ENCODE results near the gene MKI67.
A peak's percentile ranks its signal among the peaks of the same experiment; 100 is the strongest.

Gene MKI67

DNA sequence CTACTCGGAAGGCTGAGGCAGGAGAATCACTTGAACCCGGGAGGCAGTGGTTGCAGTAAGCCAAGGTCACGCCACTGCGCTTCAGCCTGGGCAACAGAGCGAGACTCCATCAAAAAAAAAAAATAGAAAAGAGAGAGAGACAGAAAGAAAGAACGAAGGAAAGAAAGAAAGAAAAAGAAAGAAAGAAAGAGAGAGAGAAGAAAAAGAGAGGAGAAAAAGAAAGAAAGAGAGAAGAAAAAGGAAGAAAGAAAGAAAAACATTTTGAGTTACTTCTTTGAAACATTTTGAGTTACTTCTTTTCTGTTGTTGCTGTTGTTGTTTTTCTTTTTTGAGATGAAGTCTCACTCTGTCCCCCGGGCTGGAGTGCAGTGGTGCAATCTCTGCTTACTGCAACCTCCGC lies 2.4 kb upstream of the MKI67 start:
- no peak overlapping the region for H3K4me3 ChIP-seq (ENCODE audit: low read length)
- TF ChIP-seq, protein P1, sequence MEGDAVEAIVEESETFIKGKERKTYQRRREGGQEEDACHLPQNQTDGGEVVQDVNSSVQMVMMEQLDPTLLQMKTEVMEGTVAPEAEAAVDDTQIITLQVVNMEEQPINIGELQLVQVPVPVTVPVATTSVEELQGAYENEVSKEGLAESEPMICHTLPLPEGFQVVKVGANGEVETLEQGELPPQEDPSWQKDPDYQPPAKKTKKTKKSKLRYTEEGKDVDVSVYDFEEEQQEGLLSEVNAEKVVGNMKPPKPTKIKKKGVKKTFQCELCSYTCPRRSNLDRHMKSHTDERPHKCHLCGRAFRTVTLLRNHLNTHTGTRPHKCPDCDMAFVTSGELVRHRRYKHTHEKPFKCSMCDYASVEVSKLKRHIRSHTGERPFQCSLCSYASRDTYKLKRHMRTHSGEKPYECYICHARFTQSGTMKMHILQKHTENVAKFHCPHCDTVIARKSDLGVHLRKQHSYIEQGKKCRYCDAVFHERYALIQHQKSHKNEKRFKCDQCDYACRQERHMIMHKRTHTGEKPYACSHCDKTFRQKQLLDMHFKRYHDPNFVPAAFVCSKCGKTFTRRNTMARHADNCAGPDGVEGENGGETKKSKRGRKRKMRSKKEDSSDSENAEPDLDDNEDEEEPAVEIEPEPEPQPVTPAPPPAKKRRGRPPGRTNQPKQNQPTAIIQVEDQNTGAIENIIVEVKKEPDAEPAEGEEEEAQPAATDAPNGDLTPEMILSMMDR (conservative IDR thresholded peaks at IDR 0.05; ENCODE audit: low read depth, low read length), result no peak
- no peak for DNase-seq (ENCODE audit: low read depth)

DNA sequence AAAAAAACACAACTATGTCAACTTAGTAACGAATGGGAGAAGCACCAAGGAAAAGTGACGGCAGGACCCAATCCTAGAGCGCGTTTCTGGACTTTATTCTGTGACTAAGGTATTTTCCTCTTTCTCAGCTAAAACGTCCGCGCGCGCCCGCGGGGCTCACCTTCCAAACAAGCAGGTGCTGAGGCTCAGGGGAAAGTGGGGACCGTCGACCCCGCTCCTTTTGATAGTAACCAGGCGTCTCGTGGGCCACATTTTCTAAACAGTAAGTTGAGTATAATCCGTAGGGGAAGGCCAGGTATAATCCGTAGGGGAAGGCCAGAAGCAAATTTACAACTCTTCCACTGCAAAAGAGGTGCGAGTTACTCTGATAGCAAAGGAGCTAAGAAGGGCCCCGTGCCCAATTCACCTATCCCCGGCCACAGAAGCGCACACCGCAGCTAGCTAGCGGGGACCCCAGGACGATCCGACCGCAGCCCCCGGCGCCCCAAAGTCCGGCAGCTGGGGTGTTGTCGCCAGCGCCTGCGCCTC lies 743 bp downstream of the MKI67 start:
- peak overlapping the region; percentile 81 for H3K4me3 ChIP-seq (ENCODE audit: low read length)
- DNase-seq (ENCODE audit: low read depth), result no peak
- TF ChIP-seq, protein P1 (conservative IDR thresholded peaks at IDR 0.05; ENCODE audit: low read depth, low read length), result no peak

DNA sequence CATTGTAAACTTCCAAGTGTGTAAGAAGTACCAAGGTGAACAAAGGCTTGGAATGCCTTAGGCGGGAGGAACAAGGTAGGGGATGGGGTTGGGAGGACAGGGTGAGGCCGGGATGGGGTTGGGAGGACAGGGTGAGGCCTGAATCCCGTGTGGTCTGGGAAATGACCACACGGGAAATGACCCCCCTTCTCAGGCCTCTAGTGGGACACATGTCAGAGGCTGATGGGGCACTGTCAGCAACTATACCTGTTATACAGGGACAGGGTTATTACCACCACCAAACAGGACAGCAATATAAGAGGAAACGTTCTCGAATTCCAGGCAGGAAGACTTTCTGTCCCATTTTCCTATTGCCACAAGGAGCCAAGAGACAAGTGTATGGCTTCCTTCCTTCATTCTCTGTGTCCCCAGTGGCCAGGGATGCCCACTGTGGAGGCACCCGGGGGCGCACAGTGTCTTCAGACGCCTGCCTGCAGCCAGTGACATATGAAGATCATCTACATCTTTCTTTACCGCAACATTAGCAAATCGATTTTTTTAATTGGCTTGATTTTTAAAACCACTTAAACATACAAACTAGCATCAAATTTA lies 1.3 kb downstream of the MKI67 start:
- H3K4me3 ChIP-seq (ENCODE audit: low read length), result peak overlapping the region; percentile 81
- TF ChIP-seq, protein P1 (conservative IDR thresholded peaks at IDR 0.05; ENCODE audit: low read depth, low read length), result no peak
- no peak for DNase-seq (ENCODE audit: low read depth)

DNA sequence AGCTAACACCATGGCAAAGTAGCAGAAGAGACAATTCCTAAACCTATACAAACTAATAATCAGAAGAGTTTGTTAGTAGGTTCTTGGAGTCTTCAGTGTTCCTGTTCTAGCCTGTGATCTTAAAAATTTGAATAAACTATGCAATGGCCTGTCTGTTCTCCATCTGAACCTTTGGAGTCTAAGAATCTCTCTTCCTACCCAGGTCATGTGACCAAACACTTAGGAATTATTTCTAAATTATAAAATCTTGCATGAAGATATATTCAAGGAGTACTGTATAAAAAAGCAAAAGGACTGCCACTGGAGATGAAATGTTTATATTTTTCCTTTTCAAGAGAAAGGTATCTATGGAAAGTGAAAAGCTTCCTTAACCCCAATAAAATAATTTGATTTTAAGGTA lies 2.4 kb downstream of the MKI67 start:
- DNase-seq (ENCODE audit: low read depth), result no peak
- H3K4me3 ChIP-seq (ENCODE audit: low read length), result peak overlapping the region; percentile 81
- TF ChIP-seq, protein P1 (conservative IDR thresholded peaks at IDR 0.05; ENCODE audit: low read depth, low read length), result no peak

DNA sequence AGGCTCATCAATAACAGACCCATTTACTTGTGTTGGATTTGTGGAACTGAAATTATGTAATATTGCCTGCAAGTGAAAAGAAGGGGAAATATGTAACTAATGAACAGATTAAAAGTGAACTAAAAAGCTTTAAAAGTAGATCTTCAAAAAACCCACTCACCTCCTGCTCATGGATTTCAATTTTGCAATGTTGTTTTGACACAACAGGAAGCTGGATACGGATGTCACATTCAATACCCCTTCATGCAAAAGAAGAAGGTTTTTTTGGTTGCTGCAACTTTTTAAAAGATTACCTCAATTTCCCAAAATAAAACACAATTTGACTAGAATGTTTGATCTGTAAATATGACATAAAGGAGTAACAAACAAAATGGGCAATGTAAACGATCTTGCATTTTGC lies 3.3 kb downstream of the MKI67 start:
- DNase-seq (ENCODE audit: low read depth), result no peak
- TF ChIP-seq, protein P1 (conservative IDR thresholded peaks at IDR 0.05; ENCODE audit: low read depth, low read length), result no peak
- no peak overlapping the region for H3K4me3 ChIP-seq (ENCODE audit: low read length)

DNA sequence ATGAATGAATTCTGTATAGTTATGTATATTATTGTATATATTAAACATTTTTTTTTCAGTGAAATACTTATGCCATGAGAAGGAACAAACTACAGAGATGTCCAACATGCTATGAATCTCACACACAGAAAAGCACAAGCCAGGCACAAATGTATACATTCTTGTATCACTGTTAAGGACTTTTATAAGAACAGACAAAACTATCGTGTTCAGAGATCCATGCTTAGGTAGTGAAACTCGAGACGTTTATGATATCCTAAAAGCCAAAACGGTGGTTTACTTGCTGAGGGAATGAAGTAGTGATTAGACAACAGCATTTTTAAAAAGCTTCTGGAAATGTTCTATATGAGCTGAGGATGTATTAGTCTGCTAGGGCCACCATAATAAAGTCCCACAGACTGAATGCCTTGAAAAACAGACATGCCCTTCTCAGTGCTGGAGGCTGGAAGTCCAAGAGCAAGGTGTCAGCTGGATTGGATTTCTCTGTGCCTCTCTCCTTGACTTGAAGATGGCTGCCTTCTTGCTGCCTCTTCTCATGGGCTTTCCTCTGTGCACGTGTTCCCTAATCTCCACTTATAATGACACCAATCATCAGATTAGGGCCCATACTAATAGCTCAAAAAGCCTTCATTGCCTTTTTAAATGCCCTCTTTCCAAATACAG lies 4.3 kb downstream of the MKI67 start:
- no peak for DNase-seq (ENCODE audit: low read depth)
- TF ChIP-seq, protein P1 (conservative IDR thresholded peaks at IDR 0.05; ENCODE audit: low read depth, low read length), result no peak
- H3K4me3 ChIP-seq (ENCODE audit: low read length), result no peak overlapping the region

All from retinal pigment epithelial cell (primary cell).